Naive thymus-derived CD8-positive, alpha-beta T cell (primary cell): ENCODE data around the gene RNU6-9. TPM values are rescaled to one million over a fixed set of nuclear protein-coding genes. Genes with fewer than 3 reads are reported as not detected.

Experiments used
- ATAC-seq, 2 donors: fragments of 150-1000 bp; cut with Tn5 transposase in 1 of 2; sonication (Bioruptor Pico), chemical (Tn5 transposase) in 1 of 2; 1 replicate in 1 of 2; 2 replicates in 1 of 2; pipeline ENCODE4 v1.10.0; 2021; ENCODE audit warnings: mild to moderate bottlenecking in 2 of 2, moderate library complexity in 2 of 2
- POLR2A ChIA-PET: fragments of 350-600 bp; sonication (Branson Sonifier 250); formaldehyde crosslinking; loops from one replicate; lab custom pipeline; 2021; ENCODE audit warnings: antibody characterized with exemption; lab: Charles Lee
- DNase-seq, 10 donors: peaks; one replicate each; pipeline versions ENCODE4 v3.0.0 to v3.0.0-alpha.2; 2020 to 2022
- H3K27ac Mint-ChIP-seq, 10 donors: one replicate each; pipeline ENCODE4 v1.8.0; 2020 to 2022; ENCODE audit warnings: mild to moderate bottlenecking in 10 of 10, mixed read lengths in 10 of 10, moderate library complexity in 4 of 10, inconsistent platforms in 1 of 10
- H3K27me3 Mint-ChIP-seq, 5 donors: one replicate each; pipeline ENCODE4 v1.8.0; 2021 to 2022; ENCODE audit warnings: mixed read lengths in 5 of 5
- H3K36me3 Mint-ChIP-seq, 3 donors: one replicate each; pipeline ENCODE4 v1.8.0; 2020 to 2022; ENCODE audit warnings: mixed read lengths in 3 of 3, mild to moderate bottlenecking in 2 of 3, inconsistent platforms in 1 of 3
- H3K4me1 Mint-ChIP-seq, 4 donors: one replicate each; pipeline ENCODE4 v1.8.0; 2021 to 2022; ENCODE audit warnings: mixed read lengths in 4 of 4
- H3K4me3 Mint-ChIP-seq, 10 donors: one replicate each; pipeline ENCODE4 v1.8.0; 2020 to 2022; ENCODE audit warnings: mild to moderate bottlenecking in 10 of 10, mixed read lengths in 10 of 10, moderate library complexity in 6 of 10, inconsistent platforms in 1 of 10
- H3K9me3 Mint-ChIP-seq, 9 donors: one replicate each; pipeline ENCODE4 v1.8.0; 2020 to 2022; ENCODE audit warnings: mixed read lengths in 9 of 9, mild to moderate bottlenecking in 3 of 9, inconsistent platforms in 1 of 9, moderate library complexity in 1 of 9
- polyA plus RNA-seq, 3 donors: library from polyadenylated mRNA; unstranded; fragments of 300-500 nt; fragmentation: Illumina TruSeq; gene quantifications; one replicate each; pipeline ENCODE4 v1.2.3, GENCODE V29; 2021
- total RNA-seq, 8 experiments: library from RNA in 2 of 8; stranded (reverse) in 2 of 8; gene quantifications; one replicate each; pipeline ENCODE4 v1.2.3 and lab custom pipeline; 2021 to 2026

The RNU6-9 gene
- total and polyA plus RNA-seq, 5 experiments from 2014 or later = not detected

DNA sequence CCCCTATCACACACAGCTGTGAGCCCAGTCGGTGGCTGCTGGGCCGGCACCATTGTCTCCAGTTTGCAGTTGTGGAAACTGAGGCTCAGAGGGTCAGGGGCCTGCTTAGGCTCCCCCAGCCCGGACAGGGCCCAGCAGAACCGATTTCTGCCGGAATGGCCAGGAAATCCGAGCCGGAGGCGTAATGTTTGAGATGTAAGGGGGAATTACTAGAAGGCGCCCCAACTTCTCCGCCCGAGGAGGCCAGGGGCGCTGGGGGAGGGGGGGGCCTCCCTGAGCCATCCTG lies 24.8 kb downstream of the RNU6-9 start:
- POLR2A ChIA-PET = interaction anchor here (1.6 to 9.1 kb wide), 4 partner anchors 12 to 55 kb away, joined by 4 to 165 read pairs (median 116); partner anchors contain the start of genes CFD, MED16 and RNU6-9

DNA sequence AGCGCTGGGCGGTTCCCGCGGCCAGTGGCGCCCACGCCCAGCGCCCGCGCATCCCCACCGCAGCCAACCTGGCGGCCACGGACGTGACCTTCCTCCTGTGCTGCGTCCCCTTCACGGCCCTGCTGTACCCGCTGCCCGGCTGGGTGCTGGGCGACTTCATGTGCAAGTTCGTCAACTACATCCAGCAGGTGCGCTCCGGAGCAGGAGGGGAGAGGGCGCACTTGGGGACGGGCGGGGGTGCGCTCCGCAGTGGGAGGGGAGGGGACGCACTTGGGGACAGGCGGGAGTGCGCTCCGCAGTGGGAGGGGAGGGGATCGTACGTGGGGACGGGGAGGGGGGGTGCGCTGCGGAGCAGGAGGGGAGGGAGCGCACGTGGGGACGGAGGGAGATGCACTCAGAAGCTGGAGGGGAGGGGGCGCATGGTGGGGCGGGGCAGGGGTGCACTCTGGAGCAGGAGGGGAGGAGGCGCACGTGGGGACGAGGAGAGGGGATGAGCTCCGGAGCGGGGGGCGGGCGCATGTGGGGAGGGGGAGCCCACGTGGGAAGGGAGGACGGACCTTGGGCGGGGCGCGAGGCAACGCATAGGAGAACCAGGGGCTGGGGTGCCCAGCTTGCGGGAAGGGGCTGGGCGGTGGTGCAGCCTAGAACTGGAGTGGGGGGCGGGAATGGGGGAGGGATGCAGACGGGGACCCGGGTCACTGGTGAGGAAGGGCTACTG lies 25.4 kb downstream of the RNU6-9 start:
- peak in 1 of 10 donors; percentile 77 for DNase-seq

More for the DNA sequence above, 24.8 kb downstream of the RNU6-9 start:
- H3K4me1 Mint-ChIP-seq = peaks cover 11 to 29% (median 23%) of the 10 kb centered on the region in 4 donors
- no peaks in the 10 kb centered on the region for H3K9me3 Mint-ChIP-seq
- peaks cover 0 to 2% (median 0%) of the 10 kb centered on the region in 5 donors for H3K27me3 Mint-ChIP-seq
- no peak for DNase-seq
- H3K36me3 Mint-ChIP-seq = no peaks in the 10 kb centered on the region
- H3K4me3 Mint-ChIP-seq = peak overlapping the region; percentile 39 to 84 (median 78)
- peak overlapping the region in 5 of 10 donors; percentile 44 to 91 (median 69) for H3K27ac Mint-ChIP-seq
- ATAC-seq = no peak

GRCh38 chr19:919199-920050 lies 26.1 kb downstream of the RNU6-9 start:
- no peaks in the 10 kb centered on the region for H3K36me3 Mint-ChIP-seq
- peak overlapping the region in 7 of 10 donors; percentile 32 to 81 (median 64) for H3K4me3 Mint-ChIP-seq
- peaks cover 12 to 36% (median 24%) of the 10 kb centered on the region in 4 donors for H3K4me1 Mint-ChIP-seq
- ATAC-seq (peak; percentile 48 to 54), DNase-seq (peak in 3 of 10 donors; percentile 49 to 57 (median 53))
- H3K27me3 Mint-ChIP-seq = peaks cover 0 to 2% (median 0%) of the 10 kb centered on the region in 5 donors
- H3K9me3 Mint-ChIP-seq = no peaks in the 10 kb centered on the region
- POLR2A ChIA-PET = interaction anchor here (0.9 to 9.1 kb wide), 11 partner anchors 14 to 287 kb away, joined by 3 to 165 read pairs (median 11); partner anchors contain the start of genes ARHGAP45, CFD, MED16 and RNU6-9
- H3K27ac Mint-ChIP-seq = peak overlapping the region in 1 of 10 donors; percentile 73

More for the DNA sequence above, 25.4 kb downstream of the RNU6-9 start:
- no peaks in the 10 kb centered on the region for H3K9me3 Mint-ChIP-seq
- H3K4me1 Mint-ChIP-seq = peaks cover 12 to 32% (median 23%) of the 10 kb centered on the region in 4 donors
- no peak for ATAC-seq
- peak overlapping the region in 8 of 10 donors; percentile 14 to 81 (median 49) for H3K4me3 Mint-ChIP-seq
- H3K36me3 Mint-ChIP-seq = no peaks in the 10 kb centered on the region
- POLR2A ChIA-PET = interaction anchor here (0.9 to 9.1 kb wide), 9 partner anchors 13 to 104 kb away, joined by 3 to 165 read pairs (median 11); partner anchors contain the start of genes CFD, MED16, RNU6-9 and WDR18
- peak overlapping the region in 2 of 10 donors; percentile 7 to 33 for H3K27ac Mint-ChIP-seq
- peaks cover 0 to 2% (median 0%) of the 10 kb centered on the region in 5 donors for H3K27me3 Mint-ChIP-seq

DNA sequence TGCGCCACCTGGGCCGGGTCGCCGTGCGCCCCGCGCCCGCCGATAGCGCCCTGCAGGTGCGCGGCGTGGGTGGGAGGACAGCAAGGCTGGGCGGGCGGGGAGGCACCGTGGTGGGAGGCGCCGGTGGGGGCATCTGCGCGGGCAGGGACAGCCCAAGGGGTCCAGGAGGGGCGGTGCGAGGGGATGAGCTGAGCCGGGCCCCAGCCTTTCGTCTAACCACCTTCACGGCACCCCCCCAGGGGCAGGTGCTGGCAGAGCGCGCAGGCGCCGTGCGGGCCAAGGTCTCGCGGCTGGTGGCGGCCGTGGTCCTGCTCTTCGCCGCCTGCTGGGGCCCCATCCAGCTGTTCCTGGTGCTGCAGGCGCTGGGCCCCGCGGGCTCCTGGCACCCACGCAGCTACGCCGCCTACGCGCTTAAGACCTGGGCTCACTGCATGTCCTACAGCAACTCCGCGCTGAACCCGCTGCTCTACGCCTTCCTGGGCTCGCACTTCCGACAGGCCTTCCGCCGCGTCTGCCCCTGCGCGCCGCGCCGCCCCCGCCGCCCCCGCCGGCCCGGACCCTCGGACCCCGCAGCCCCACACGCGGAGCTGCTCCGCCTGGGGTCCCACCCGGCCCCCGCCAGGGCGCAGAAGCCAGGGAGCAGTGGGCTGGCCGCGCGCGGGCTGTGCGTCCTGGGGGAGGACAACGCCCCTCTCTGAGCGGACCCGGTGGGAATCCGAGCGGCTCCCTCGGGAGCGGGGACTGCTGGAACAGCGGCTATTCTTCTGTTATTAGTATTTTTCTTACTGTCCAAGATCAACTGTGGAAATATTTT lies 27.0 kb downstream of the RNU6-9 start:
- no peaks in the 10 kb centered on the region for H3K9me3 Mint-ChIP-seq
- H3K27ac Mint-ChIP-seq = peak overlapping the region in 8 of 10 donors; percentile 17 to 90 (median 82)
- POLR2A ChIA-PET = interaction anchor here (1.2 to 9.1 kb wide), 9 partner anchors 15 to 286 kb away, joined by 3 to 165 read pairs (median 11); partner anchors contain the start of genes ARHGAP45, CFD, MED16 and RNU6-9
- H3K27me3 Mint-ChIP-seq = peaks cover 0 to 2% (median 0%) of the 10 kb centered on the region in 5 donors
- peak overlapping the region; percentile 67 to 90 (median 84) for H3K4me3 Mint-ChIP-seq
- H3K36me3 Mint-ChIP-seq = no peaks in the 10 kb centered on the region
- H3K4me1 Mint-ChIP-seq = peaks cover 11 to 34% (median 24%) of the 10 kb centered on the region in 4 donors
- ATAC-seq (peak; percentile 63 to 67), DNase-seq (peak in 9 of 10 donors; percentile 60 to 89 (median 71))

- Mint-ChIP-seq H3K27me3 (no peaks in the 10 kb centered on the region), H3K27ac (peak overlapping the region in 2 of 10 donors; percentile 68 to 83), H3K36me3 (no peaks in the 10 kb centered on the region), H3K4me3 (peak overlapping the region; percentile 62 to 87 (median 76)), H3K9me3 (no peaks in the 10 kb centered on the region), H3K4me1 (peaks cover 9 to 28% (median 18%) of the 10 kb centered on the region in 4 donors)
- POLR2A ChIA-PET = interaction anchor here (0.6 to 7.4 kb wide), 11 partner anchors 13 to 345 kb away, joined by 3 to 101 read pairs (median 4); partner anchors contain the start of genes ATP5F1D, CIRBP, MED16 and RNU6-9
- ATAC-seq = no peak
- DNase-seq = no peak
Observed at GRCh38 chr19:924553-925086, 31.3 kb downstream of the RNU6-9 start.

- peak overlapping the region; percentile 67 to 87 (median 78) for H3K4me3 Mint-ChIP-seq
- no peaks in the 10 kb centered on the region for H3K36me3 Mint-ChIP-seq
- no peaks in the 10 kb centered on the region for H3K27me3 Mint-ChIP-seq
- POLR2A ChIA-PET = interaction anchor here (0.8 to 7.4 kb wide), 10 partner anchors 12 to 344 kb away, joined by 3 to 101 read pairs (median 4); partner anchors contain the start of genes ATP5F1D, CIRBP, MED16 and RNU6-9
- peaks cover 9 to 32% (median 18%) of the 10 kb centered on the region in 4 donors for H3K4me1 Mint-ChIP-seq
- ATAC-seq (peak; percentile 50 to 54), DNase-seq (peak in 3 of 10 donors; percentile 70 to 84 (median 76))
- H3K27ac Mint-ChIP-seq = peak overlapping the region in 8 of 10 donors; percentile 22 to 83 (median 58)
- no peaks in the 10 kb centered on the region for H3K9me3 Mint-ChIP-seq
Observed at GRCh38 chr19:925087-925525, 31.8 kb downstream of the RNU6-9 start.

DNA sequence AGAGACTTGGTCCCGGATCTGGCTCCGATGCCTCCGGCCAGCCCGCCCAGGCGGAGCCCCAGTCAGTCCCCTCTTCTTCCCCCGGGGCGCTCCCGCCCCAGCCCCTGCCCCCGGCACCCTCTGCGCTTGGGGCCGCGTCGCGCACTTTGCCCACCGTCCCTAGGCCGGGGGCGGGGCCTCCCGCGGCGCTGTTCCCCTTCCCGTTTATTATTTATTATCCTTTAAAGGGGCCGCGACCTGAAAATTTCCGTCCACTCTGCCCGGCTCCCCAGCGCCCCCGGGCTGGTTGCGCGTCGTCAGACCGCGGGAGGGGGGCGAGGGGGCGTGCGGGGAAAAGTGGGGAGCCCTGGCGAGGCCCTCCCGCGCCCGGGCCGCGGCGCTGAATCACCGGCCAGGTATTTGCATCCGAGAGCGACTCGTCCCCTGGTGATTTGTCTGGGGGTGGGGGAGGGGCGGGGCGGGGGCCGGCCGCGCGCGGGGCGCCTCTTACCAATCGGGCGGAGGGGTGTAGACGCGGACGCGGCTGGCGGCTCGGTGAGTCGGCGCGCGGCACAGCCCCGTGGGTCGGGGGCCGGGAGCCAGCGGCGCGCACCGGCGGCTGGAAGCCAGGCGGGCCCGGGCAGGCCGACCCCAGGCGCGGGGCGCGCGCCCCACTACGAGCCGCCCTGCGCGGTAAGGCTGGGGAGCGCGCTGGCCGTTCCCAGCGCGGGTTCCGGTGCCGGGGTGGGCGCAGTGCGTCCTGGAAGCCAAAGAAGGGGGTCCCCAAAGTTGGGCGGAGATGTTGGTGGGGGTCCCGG lies 32.4 kb downstream of the RNU6-9 start, which contains the start of gene ARID3A:
Gene ARID3A (plus strand): TSS at position 510 of the 797 bp plus-strand sequence. CDS start 3,494 bp downstream, outside the sequence.
- peaks cover 7 to 30% (median 17%) of the 10 kb centered on the region in 4 donors for H3K4me1 Mint-ChIP-seq
- no peaks in the 10 kb centered on the region for H3K36me3 Mint-ChIP-seq
- no peaks in the 10 kb centered on the region for H3K9me3 Mint-ChIP-seq
- DNase-seq (peak; percentile 46 to 86 (median 70)), ATAC-seq (peak; percentile 60 to 76)
- POLR2A ChIA-PET = interaction anchor here (1.0 to 7.4 kb wide), 4 partner anchors 57 to 343 kb away, joined by 3 to 101 read pairs (median 8); partner anchors contain the start of genes CIRBP and WDR18
- H3K27ac Mint-ChIP-seq = peak within 1 kb of the TSS in 8 of 10 donors; percentile 22 to 83 (median 58)
- H3K27me3 Mint-ChIP-seq = no peaks in the 10 kb centered on the region
- peak within 1 kb of the TSS; percentile 67 to 87 (median 78) for H3K4me3 Mint-ChIP-seq

DNA sequence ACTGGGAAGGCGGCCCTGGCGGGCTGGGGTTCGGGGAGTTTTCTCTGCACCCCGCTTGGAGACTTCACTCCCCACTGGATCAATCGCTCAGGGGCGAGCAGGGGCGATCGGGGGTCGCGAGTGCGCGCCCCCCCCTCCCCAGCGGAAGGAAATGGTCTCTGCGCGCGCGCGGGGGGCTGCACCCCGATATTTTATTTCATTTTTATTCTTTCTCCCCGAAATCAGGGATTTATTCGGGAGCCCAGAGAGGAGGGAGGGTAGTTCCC lies 33.0 kb downstream of the RNU6-9 start:
- H3K4me1 Mint-ChIP-seq = peaks cover 5 to 29% (median 14%) of the 10 kb centered on the region in 4 donors
- no peaks in the 10 kb centered on the region for H3K27me3 Mint-ChIP-seq
- H3K4me3 Mint-ChIP-seq = peak overlapping the region; percentile 66 to 87 (median 74)
- ATAC-seq (no peak), DNase-seq (no peak)
- no peaks in the 10 kb centered on the region for H3K36me3 Mint-ChIP-seq
- H3K9me3 Mint-ChIP-seq = no peaks in the 10 kb centered on the region
- peak overlapping the region in 1 of 10 donors; percentile 14 for H3K27ac Mint-ChIP-seq
- POLR2A ChIA-PET = no interaction called here

DNA sequence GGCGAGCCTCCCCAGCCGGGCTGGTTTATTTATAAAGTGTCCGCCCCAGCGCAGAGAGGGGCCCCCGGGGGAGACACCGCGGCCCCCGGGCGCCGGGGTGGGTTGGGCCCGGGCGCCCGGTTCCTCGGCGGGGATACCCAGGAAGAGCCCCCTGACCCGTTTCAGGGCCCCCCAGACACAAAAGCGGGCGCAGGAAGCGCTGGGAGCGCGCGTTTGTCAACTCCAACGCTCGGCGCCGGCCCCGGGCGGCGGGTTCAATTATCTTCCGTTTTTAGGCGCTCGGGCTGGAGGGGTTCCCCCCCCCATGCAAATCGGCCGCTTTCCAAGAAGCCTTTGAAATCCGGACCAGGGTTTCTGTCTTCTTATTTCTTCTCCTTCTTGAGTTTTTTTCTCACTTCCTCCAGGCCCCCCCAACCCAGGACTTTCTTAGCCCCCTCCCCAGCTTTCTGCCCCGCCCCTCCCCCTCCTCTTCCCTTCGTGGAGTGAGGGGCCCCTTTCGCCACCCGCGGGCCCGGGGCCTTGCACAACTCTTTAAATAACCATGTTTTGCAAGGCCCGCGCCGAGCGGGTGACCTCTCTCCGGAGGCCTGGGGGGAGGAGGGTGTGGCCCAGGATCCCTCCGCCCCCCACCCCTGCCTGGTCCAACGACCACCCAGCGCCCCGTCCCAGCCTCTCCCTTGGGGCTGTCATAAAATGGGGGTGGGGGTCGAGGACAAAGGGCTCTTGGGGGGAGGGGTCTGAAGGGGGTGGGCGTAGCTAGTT lies 33.5 kb downstream of the RNU6-9 start:
- POLR2A ChIA-PET = interaction anchor here (0.5 to 1.4 kb wide), 3 partner anchors 57 to 143 kb away, joined by 3 to 5 read pairs (median 4); partner anchors contain the start of genes RNU6-2 and WDR18
- H3K9me3 Mint-ChIP-seq = no peaks in the 10 kb centered on the region
- H3K27me3 Mint-ChIP-seq = no peaks in the 10 kb centered on the region
- no peak for ATAC-seq
- H3K4me3 Mint-ChIP-seq = peak overlapping the region; percentile 67 to 87 (median 78)
- H3K4me1 Mint-ChIP-seq = peaks cover 4 to 27% (median 10%) of the 10 kb centered on the region in 4 donors
- H3K36me3 Mint-ChIP-seq = no peaks in the 10 kb centered on the region
- H3K27ac Mint-ChIP-seq = peak overlapping the region in 2 of 10 donors; percentile 40 to 66
- no peak for DNase-seq

DNA sequence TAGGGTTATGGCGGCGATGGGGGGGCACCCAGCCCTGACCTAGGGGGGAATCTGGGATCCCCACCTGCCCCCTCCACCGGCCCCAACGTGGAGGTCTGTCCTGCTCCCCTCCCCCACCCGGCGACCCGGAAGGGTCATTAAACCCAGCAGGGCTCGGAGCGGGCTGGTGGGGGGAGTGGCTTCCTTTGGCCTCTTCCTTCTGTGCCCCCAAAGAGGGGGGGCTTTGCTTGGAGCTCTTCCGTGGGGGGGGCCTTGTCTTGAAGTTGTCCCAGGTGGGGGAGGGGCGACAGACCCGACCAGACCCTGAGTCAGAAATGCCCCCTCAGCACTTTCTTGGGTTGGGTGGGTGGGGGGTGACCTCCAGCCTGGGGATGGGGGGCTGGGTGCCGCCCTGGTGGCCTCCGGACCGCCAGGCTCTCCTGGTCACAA lies 34.1 kb downstream of the RNU6-9 start:
- DNase-seq = no peak
- H3K27me3 Mint-ChIP-seq = no peaks in the 10 kb centered on the region
- ATAC-seq = no peak
- H3K9me3 Mint-ChIP-seq = no peaks in the 10 kb centered on the region
- peaks cover 1 to 30% (median 11%) of the 10 kb centered on the region in 4 donors for H3K4me1 Mint-ChIP-seq
- H3K4me3 Mint-ChIP-seq = peak overlapping the region in 9 of 10 donors; percentile 15 to 78 (median 36)
- no peak overlapping the region for H3K27ac Mint-ChIP-seq
- no peaks in the 10 kb centered on the region for H3K36me3 Mint-ChIP-seq
- POLR2A ChIA-PET = interaction anchor here (0.5 to 1.4 kb wide), 4 partner anchors 57 to 142 kb away, joined by 3 to 5 read pairs (median 4); partner anchors contain the start of genes RNU6-2 and WDR18
